ENCODE results near the gene UBE3C.

DNA sequence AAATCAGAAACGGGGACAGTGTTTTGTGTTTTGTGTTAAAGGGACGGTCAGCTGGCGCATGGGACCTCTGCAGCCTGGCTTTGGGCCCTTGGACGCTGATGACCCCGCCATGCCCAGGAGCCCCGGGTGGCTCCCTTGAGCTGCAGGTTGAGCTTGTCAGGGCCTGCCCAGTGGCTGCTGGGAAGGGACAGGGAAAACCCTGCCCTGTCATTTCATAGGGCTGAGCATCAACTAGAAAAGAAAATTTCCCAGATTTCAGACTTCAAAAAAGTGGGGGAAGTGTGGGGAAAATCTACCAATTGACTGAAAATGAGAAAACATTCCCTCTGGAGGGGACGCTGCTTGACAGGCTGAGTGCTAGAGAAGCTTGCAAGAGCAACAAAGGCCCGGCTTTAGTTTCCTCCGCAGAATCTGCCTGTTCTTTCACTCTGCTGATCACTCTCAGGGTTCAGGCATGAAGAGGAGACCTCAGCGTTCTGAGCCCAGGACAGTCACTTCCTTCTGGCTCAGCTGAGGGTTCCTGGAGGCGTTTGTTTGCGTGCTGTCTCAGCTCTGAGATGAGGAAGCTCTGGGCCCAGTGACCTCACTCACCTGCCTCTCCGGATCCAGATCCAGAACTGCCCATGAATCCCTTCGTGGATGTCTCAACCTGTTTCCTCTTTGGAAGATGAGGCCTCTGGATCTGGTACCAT is 179.4 kb downstream of the UBE3C start:
- no peak for TF ChIP-seq EZH2phosphoT487 (IDR thresholded peaks at IDR 0.05; ENCODE audit: low read length)
- TF ChIP-seq, protein P1, sequence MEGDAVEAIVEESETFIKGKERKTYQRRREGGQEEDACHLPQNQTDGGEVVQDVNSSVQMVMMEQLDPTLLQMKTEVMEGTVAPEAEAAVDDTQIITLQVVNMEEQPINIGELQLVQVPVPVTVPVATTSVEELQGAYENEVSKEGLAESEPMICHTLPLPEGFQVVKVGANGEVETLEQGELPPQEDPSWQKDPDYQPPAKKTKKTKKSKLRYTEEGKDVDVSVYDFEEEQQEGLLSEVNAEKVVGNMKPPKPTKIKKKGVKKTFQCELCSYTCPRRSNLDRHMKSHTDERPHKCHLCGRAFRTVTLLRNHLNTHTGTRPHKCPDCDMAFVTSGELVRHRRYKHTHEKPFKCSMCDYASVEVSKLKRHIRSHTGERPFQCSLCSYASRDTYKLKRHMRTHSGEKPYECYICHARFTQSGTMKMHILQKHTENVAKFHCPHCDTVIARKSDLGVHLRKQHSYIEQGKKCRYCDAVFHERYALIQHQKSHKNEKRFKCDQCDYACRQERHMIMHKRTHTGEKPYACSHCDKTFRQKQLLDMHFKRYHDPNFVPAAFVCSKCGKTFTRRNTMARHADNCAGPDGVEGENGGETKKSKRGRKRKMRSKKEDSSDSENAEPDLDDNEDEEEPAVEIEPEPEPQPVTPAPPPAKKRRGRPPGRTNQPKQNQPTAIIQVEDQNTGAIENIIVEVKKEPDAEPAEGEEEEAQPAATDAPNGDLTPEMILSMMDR (IDR thresholded peaks at IDR 0.05; ENCODE audit: low read length), result no peak

Data from MM.1S (cell line).